MM.1S (cell line): ENCODE results near the gene SET.

Experiments
- EZH2 ChIP-seq: fragments of 300-600 bp; sonication (generic); optimal IDR thresholded peaks from 2 replicates; pipeline ENCODE3; 2017; ENCODE audit warnings: low read depth, mild to moderate bottlenecking, antibody characterized with exemption, low read length, mixed read lengths
- EZH2phosphoT487 ChIP-seq: fragments of 300-600 bp; sonication (generic); IDR thresholded peaks from 2 replicates; pipeline ENCODE4 v1.6.1; 2018; ENCODE audit warnings: antibody characterized with exemption, low read length
- TF ChIP-seq, protein P1 (sequence below): fragments of 300-600 bp; sonication (generic); IDR thresholded peaks from 2 replicates; pipeline ENCODE4 v1.5.1; 2016; ENCODE audit warnings: antibody characterized with exemption, low read length, mixed read lengths

DNA sequence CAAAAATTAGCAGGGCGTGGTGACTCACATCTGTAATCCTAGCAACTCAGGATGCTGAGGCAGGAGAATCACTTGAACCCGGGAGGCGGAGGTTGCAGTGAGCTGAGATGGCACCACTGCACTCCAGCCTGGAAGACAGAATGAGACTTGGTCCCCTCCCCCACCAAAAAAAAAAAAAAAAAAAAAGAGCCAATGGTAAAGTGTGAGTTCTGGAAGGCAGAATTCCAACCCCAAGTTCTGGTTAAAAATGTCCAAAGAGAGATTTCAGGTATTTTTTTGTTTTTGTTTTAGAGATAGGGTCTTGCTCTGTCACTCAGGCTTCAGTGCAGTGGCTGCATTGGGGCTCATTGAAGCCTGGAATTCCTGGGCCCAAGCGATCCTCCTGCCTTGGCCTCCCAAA is 1.6 kb upstream of the SET start:
- no peak for TF ChIP-seq EZH2
- TF ChIP-seq, protein P1, sequence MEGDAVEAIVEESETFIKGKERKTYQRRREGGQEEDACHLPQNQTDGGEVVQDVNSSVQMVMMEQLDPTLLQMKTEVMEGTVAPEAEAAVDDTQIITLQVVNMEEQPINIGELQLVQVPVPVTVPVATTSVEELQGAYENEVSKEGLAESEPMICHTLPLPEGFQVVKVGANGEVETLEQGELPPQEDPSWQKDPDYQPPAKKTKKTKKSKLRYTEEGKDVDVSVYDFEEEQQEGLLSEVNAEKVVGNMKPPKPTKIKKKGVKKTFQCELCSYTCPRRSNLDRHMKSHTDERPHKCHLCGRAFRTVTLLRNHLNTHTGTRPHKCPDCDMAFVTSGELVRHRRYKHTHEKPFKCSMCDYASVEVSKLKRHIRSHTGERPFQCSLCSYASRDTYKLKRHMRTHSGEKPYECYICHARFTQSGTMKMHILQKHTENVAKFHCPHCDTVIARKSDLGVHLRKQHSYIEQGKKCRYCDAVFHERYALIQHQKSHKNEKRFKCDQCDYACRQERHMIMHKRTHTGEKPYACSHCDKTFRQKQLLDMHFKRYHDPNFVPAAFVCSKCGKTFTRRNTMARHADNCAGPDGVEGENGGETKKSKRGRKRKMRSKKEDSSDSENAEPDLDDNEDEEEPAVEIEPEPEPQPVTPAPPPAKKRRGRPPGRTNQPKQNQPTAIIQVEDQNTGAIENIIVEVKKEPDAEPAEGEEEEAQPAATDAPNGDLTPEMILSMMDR: no peak
- TF ChIP-seq EZH2phosphoT487: no peak
